Fibroblast of the aortic adventitia (primary cell): Measurements from ENCODE around the gene CEACAM16. TPM values are rescaled to one million over a fixed set of nuclear protein-coding genes. Genes with fewer than 3 reads are reported as not detected.
"Not testable (repeated sequence)": the region's sequence is repeated elsewhere in the genome, so short reads cannot be mapped to it uniquely, and the experiment has no call there.

Experiments
- DNase-seq: peaks from one replicate; pipeline ENCODE4 v3.0.0-alpha.2; 2010; ENCODE audit warnings: low read depth
- H3K4me3 ChIP-seq: 2 replicates; pipeline ENCODE4 v1.5.1; 2011; ENCODE audit warnings: low read depth, mild to moderate bottlenecking, control low read depth, low read length, moderate library complexity
- total RNA-seq: library from RNA; depleted of rRNA; stranded (reverse); fragments of >200 nt; gene quantifications from 2 replicates; pipeline ENCODE4 v1.2.3, GENCODE V29; 2012; ENCODE audit warnings: low replicate concordance
- TF ChIP-seq, protein P1 (sequence below): IDR thresholded peaks from 2 replicates; pipeline ENCODE4 v1.5.1; 2011; ENCODE audit warnings: mild to moderate bottlenecking, low read length, control low read depth, inconsistent platforms; ENCODE audit not compliant: insufficient read depth

The CEACAM16 gene
- total RNA-seq, 1 donor: not detected

DNA sequence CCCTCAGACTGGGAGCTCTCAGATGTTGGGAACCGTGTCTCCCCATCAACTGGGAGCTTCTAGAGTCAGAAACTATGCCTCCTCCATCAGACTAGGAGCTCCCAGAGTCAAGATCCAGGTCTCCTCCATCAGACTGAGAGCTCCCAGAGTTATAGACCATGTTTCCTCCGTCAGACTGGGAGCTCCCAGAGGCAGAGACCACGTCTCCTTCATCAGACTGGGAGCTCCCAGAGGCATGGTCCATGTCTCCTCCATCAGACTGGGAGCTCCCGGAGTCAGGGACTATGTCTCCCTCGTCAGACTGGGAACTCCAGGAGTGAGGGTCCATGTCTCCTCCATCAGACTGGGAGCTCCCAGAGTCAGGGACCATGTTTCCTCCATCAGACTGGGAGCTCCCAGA is 10.0 kb downstream of the CEACAM16 start:
- no peak for DNase-seq
- no peak overlapping the region for H3K4me3 ChIP-seq
- TF ChIP-seq, protein P1, sequence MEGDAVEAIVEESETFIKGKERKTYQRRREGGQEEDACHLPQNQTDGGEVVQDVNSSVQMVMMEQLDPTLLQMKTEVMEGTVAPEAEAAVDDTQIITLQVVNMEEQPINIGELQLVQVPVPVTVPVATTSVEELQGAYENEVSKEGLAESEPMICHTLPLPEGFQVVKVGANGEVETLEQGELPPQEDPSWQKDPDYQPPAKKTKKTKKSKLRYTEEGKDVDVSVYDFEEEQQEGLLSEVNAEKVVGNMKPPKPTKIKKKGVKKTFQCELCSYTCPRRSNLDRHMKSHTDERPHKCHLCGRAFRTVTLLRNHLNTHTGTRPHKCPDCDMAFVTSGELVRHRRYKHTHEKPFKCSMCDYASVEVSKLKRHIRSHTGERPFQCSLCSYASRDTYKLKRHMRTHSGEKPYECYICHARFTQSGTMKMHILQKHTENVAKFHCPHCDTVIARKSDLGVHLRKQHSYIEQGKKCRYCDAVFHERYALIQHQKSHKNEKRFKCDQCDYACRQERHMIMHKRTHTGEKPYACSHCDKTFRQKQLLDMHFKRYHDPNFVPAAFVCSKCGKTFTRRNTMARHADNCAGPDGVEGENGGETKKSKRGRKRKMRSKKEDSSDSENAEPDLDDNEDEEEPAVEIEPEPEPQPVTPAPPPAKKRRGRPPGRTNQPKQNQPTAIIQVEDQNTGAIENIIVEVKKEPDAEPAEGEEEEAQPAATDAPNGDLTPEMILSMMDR: no peak

DNA sequence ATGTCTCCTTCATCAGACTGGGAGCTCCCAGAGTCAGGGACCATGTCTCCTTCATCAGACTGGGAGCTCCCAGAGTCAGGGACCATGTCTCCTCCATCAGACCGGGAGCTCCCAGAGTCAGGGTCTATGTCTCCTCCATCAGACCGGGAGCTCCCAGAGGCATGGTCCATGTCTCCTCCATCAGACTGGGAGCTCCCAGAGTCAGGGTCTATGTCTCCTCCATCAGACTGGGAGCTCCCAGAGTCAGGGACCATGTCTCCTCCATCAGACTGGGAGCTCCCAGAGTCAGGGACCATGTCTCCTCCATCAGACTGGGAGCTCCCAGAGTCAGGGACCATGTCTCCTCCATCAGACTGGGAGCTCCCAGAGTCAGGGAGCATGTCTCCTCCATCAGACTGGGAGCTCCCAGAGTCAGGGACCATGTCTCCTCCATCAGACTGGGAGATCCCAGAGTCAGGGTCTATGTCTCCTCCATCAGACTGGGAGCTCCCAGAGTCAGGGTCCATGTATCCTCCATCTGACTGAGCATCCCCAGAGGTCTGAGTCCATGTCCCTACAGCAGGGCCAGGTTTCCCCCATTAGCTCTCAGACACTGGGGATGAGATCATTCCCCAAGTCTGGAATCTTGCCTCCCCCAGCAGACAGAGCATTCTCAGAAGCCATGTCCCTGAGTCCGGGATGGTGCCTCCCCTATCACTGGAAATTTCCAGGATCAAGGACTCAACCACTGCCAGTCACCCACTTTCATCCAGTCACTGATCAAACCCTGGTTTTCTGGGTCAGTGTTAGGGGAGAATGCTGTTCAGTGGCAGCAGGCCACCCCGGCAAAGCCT is 10.7 kb downstream of the CEACAM16 start:
- not testable (repeated sequence) for DNase-seq, H3K4me3 ChIP-seq

DNA sequence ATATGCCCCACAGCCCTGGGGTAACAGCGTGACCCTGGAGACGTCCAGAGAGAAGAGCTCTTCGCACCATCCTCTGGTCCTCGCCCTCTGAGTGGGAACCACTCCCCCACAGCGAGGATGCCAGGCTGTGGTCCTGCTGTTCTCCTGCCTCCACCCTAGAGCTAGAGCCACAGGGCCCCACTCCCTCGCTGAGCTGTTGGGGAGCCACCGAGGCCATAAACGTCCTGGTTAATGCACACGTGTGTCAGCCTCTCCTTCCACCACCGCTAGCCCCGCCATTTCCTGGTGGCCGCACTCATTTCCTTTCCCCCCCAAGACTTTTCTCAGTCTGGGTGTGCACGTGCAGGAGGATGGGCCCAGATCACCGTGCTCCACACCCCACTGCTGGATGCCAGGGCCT is 11.5 kb downstream of the CEACAM16 start:
- H3K4me3 ChIP-seq: no peak overlapping the region
- TF ChIP-seq, protein P1: no peak

DNA sequence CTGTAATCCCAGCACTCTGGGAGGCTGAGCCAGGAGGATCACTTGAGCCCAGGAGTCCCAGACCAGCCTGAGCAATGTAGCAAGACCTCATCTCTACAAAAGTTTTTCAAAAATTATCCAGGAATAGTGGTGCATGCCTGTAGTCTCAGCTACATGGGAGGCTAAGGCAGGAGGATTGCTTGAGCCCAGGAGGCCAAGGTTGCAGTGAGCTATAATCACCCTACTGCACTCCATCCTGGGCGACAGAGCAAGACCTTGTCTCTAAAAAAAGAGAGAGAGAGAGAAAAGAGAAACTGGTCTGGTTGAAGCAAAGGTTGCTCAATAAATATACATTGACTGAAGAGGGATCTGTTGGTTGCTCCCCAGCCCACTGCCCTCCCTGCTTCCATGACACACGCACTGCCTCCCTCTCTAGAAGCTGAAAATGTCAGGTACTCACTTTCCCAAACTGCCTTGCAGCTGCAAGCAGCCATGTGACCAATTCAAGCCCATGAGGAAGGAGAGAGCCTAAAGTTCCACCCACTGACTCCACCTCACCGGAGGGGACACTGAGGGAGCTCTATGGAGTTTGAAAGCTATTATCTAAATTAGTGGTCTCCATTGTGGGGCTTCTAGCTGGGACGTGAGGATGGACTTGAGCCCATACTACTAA is 14.0 kb downstream of the CEACAM16 start:
- H3K4me3 ChIP-seq: no peak overlapping the region
- no peak for DNase-seq
- TF ChIP-seq, protein P1: no peak

More for the DNA sequence above, 11.5 kb downstream of the CEACAM16 start:
- DNase-seq: no peak

DNA sequence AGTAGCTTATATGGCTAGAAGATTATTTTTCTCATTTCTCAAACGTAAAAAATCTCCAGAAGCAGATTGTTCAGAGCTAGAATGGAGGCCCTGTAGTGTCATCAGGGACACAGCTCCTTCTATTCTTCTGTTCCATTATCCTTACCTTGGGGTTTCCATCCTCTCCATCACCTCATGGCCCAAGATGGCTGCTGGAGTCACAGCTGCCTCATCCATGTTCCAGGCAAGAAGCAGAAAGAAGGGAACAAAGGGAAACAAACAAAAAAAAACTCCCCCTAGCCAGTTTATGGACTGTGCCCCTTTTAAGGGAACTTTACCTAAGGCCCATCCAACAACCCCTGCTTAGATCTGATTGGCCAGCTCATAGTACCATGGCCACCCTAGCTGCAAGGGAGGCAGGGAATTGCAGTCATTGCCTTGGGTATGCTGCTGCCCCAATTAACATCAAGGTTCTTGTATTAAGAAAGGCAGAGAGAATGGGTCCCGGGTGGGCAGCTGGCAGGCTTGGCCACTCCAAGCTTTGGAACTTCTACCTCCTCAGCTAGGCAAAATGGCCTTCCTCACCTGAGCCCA is 15.7 kb downstream of the CEACAM16 start:
- TF ChIP-seq, protein P1: no peak
- H3K4me3 ChIP-seq: no peak overlapping the region
- DNase-seq: no peak

DNA sequence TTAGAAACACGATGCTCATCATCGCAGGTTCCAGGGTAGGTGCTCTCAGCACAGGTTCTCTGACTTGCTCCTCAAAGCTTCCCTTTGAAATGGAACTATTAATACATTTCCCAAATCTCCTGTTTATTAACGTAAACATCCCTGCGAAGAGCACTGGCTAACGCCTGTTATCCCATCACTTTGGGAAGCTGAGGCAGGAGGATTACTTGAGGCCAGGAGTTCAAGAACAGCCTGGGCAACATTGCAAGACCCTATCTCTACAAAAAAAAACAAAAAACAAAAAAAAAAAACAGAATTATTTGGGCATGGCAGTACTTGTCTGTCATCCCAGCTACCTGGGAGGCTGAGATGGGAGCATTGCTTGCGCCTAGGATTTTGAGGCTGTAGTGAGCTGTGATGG is 18.7 kb downstream of the CEACAM16 start:
- DNase-seq: no peak
- TF ChIP-seq, protein P1: no peak
- H3K4me3 ChIP-seq: no peak overlapping the region
